Measurements from ENCODE around the gene ASMTL. TPM values are rescaled to one million over a fixed set of nuclear protein-coding genes. Genes with fewer than 3 reads are reported as not detected.

Gene ASMTL
- 20.7 and 21.4 TPM in 2 replicates for total RNA-seq

GRCh38 chrX:1452516-1453394, at the start of gene ASMTL:
TSS of gene ASMTL (minus strand) at chrX:1452909. CDS start at chrX:1452840, 69 bp downstream.

GRCh38 chrX:1391707-1392375, 60.9 kb downstream of the ASMTL start, which contains the start of gene SLC25A6:
TSS of gene SLC25A6 (minus strand) at chrX:1392113. CDS start at chrX:1392009, 104 bp downstream.

Other genes with a start within 250 kb of the ASMTL start
- not detected in 2 replicates for gene CRLF2, start 240.3 kb downstream of the ASMTL start, total RNA-seq
- not detected in 2 replicates for gene CSF2RA, start 184.1 kb downstream of the ASMTL start, total RNA-seq
- gene IL3RA, start 116.1 kb downstream of the ASMTL start, total RNA-seq, result not detected in 2 replicates
- 294 and 322 TPM in 2 replicates for gene SLC25A6, start 60.8 kb downstream of the ASMTL start, total RNA-seq
- not detected in 2 replicates for gene P2RY8, start 84.3 kb upstream of the ASMTL start, total RNA-seq
- 22.2 and 32.2 TPM in 2 replicates for gene AKAP17A, start 138.7 kb upstream of the ASMTL start, total RNA-seq
- not detected in 2 replicates for gene ASMT, start 162.2 kb upstream of the ASMTL start, total RNA-seq

Data from airway epithelial cell (primary cell).